Fibroblast of skin of left quadriceps (primary cell): ENCODE results near the gene ASAP2.
A peak's percentile ranks its signal among the peaks of the same experiment; 100 is the strongest.

Experiments used
- DNase-seq, 2 experiments: peaks; one replicate each; pipeline ENCODE4 v3.0.0-alpha.2; 2013; ENCODE audit warnings: low read depth in 2 of 2

The ASAP2 gene

DNA sequence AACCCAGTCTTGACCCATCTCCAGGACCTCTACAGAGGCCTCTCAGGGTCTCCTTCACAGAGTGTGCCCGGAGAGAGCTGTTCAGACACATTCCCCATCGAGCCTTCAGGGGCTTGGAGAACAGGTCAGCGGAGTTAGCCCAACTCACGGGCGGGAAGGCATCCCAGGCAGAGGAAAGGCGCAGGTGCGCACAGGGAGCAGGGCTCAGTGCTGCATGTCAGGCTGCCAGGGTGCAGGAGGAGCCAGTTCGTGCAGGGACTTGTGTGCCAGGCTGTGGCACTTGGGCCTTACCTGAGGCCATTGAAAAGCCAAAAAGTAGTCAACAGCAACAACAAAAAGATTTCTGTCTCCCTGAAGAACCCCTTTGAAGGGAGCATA, 112.7 kb downstream of the ASAP2 start:
- DNase-seq = no peak

DNA sequence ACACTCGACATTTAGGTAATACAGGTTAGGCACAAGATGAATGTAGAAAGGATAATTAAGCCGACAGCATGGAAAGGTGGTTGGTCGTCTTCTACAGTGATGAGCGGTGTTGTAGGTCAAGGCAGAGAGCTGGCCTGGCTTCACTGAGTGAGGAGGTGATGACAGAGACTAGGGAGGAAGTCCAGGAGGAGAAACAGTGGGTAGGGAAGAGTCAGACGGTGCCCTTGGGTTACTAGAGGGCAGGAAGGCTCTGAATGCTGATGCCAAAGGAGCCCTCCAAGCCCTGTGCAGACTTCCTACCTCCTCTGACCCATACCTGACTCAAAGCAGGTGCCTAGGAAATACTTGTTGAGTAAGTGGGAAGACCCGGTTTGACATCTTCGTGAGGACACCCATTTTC, 116.0 kb downstream of the ASAP2 start:
- DNase-seq = no peak

DNA sequence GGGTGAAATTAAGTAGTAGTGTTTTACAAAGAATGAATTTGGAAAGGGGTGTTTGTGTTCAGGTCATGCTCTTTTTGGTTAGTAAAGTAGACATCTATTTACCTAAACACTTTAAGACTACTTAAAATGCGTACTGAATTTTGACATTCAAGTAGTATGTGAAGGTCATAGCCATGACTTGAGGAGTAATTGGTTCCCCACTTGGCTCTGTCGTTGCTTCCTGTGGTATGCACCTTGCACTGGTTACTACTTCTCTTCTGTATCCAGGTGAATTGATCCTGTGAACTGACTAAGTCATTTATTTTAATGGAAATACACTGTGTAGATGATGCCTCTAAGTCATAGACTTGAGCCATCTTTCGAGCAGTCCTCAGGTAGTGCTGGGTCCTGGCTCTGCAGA, 118.8 kb downstream of the ASAP2 start:
- DNase-seq = no peak

DNA sequence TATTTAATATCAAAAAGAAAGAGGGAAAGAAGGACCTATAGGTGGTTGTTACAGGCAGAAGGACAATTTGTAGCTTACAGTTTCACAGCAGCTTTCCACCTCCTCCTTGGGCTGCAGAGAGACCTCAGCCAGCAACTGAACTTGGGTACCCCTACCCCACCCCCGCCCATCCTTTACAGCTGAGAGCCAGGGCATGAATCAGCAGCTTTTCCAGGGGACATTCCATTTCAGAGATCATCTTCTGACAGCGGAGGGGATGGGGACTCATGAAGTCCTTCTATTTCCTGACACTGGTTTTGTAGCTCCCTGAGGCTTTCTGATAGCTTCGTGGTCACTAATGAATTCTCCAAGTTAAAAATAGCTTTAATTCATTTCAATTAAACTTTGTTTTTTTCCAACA, 120.4 kb downstream of the ASAP2 start:
- no peak for DNase-seq

DNA sequence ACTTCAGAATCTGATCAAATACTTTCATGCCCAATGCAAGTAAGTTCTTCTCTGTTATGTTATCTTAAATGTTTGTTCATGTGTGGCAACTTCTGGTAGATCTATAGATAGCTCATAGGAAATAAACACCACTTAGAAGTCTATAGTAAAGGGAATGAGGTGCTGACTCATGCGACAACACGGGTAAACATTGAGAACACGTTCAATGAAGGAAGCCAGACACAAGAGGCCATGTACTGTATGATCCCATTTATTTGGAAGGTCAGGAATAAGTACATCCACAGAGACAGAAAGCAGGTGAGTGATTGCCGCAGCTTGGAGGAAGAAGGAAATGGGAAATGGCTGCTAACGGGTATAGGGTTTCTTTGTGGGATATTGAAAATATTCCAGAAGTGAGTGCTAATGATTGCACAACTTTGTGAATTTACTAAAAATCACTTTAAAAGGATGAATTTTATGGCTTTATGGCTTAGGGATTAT, 121.3 kb downstream of the ASAP2 start:
- DNase-seq = no peak

DNA sequence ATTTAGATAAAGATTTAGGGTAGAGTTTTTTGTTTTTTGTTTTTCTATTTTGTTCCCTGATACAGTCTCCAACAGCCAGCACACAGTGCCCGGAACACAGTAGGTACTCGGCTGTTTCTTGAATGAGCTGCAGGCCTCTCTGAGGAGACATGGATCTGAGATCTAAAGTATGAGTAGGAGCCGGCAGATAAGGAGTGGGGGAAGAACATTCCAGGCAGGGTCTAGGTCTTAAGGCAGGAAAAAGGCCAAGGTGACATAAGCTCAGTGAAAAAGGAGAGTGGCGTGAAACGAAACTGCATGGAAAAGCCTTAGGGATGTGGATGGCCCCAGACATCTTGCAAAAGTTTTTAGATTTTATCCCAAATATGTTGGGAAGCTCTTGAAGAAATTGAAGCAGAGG, 122.3 kb downstream of the ASAP2 start:
- no peak for DNase-seq

DNA sequence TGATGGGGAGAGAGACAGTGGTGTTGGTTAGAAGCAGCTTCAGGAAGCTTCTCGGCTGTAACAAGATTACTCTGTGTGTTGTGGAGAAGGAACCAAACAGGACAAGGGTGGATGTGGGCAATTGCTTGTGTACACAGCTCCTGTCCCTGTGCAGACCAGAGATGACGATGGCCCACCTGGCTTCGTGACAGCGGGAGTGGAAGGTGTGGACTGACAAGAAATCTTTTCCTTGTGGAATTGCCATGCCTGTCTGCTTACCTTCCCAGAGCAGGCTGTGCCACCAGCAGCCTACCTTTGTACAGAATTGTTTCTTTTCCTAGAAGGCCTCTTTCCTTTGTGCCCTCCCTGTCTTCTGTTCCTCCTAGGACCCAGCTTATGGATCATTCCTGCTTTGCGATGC, 122.9 kb downstream of the ASAP2 start:
- DNase-seq = no peak

DNA sequence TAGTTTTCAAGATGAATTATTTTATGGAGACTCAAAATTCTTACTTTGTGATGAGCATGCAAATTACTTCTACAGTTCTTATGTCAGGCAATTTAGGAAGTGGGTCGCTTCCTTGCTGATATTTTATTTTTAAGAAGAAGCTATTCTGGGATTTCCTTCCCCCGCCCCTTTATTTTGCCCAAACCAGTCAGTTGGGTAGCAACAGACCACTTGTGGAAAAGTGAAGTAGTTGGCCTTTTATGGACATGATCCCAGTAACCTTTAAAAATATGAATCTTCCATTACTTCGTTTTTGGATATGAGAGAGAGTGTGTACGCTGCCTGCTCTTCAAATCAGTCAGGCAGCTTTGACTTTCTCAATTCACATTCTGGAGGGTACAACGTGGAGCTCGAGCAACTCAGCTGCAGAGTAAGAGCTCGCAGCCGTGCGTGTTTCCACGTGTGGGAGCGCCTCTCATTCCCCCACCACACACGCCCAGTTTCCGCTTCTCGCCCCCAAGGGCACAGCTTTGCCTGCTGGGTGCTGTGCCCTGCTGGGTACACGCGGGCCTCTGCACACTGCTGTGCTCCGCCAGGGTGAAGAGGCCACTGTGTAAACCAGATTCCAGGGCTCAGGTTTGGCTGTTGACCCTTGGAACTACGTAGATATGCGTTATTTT, 124.1 kb downstream of the ASAP2 start:
- DNase-seq = no peak

DNA sequence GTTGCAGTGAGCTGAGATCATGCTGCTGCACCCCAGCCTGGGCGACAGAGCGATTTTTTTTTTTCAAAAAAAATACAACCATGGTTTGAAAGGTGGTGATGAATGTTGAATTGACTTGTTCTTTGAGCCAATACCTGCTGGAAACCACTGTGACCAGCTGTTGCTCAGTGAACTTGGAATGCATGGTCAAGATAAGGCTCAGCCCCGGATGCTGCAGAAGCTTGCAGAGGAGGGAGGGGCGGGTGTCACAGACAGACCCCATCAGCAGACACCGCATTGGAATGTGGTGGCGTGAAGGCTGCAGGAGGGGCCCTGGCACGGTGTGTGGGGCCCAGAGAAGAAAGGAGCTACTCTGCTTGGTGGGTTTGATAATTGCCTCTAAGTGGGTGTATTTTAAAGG, 125.1 kb downstream of the ASAP2 start:
- no peak for DNase-seq

DNA sequence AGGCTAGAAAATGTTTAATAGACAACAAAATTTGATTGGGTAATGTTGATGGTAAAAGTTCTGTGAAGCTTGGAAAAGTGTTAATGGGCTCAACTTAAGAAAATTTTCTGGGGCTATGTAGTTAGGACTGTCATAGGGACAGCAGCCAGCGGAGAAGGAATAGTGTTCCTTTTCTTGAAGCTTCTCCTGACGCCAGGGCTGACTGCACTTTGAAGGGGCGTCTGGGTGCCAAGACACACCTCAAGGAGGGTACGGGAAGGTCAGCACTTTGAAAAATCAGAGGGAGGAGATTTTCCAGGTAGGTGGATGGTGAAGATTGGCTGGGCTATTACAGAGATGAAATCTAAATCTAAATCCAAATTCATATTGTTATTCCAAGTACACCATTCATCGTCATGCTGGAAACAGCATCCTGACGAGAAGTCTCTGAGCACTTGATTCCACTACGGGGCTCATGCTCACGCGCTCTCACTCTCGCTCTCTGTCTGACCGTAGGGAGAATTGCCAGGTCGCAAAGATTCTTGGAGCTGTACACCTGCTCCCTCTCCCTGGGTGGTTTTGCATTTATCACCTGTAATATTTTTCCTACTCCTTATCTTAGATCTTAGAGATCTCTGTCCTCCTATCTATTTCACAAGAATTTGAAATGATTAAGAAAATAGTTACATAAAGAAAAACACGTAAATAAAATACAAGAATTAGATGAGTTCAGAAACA, 125.7 kb downstream of the ASAP2 start:
- DNase-seq = no peak

DNA sequence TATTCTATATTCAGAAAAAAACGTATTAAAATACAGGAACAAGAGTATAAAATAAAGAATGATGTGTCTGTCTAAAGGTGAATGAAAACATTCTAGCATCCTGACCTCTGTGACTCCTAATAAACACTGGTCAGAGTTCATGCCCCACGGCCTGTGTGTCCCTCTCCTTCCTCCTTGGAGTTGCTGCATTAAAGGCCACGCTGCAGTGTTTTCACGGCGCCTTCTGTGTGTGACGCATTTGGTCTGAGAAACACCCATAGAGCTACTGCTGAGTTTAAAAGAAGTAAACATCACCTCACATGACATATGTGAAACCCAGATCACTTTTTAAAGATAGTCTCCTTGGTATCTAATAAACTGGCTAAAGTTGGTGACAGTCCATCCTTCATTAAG, 126.2 kb downstream of the ASAP2 start:
- no peak for DNase-seq

DNA sequence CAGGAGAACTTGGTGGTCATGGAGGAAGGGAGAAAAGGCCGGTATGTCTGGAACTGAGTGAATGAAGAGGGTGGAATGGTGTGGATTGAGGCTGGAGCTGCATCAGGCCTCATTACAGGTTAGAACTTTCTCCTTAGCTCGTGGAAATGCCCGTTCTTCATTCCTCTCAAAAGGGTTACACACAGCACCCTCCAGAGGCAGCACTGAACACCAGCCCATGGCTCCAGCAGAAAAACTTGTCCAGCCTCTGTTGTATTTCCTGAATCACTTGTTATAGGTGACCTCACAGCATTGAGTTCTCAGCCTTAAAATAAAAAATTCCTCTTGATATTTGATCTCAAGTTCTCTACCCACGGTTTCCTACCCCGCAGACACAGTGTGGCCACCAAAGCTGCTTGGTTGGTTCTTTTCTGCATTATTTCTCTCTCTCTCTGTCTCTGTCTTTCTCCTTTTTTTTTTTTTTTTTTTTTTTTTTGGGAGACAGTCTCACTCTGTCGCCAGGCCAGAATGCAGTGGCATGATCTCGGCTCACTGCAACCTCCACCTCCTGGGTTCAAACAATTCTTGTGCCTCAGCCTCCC, 127.1 kb downstream of the ASAP2 start:
- DNase-seq = peak; percentile 45 to 51

DNA sequence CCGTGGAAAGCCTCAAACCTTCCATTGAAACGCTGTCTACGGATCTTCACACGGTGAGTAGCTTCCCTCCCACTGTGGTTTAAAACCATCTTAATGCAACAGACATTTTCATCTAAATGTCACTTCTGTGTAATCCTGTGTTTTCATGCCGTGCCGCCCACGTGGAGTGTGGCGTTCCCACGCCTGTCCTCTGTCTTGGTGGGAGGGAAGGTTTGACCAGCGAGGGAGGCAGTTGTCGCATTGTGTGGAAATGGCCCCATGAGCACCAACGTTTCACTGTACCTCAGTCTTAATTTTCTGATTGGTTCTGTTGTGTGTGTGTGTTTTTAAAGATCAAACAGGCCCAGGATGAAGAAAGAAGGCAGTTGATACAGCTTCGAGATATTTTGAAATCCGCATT, 128.1 kb downstream of the ASAP2 start:
- DNase-seq = no peak

DNA sequence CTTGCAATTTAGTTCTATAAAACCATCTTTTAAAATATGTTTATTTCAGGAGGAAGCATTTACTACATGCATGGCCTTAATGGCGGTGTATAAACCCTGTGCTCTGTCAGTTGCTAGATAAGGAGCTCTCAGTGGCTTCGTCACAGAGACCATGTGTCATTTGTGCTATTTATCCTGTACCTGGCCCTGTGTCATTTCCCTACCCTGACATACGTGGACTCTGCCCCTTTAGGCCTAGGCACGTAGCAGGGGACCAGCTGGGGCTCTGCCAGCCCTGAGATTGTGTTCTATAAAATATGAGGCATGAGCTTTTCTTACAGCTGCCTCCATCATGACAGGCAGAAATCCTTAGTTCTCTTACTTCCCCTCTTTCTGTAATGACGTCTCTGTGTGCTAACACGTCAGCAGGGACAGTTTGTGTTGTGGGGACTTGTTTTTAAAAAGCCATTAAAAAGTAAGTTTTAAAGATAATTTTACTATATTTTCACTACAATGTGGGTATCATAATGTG, 128.8 kb downstream of the ASAP2 start:
- no peak for DNase-seq

DNA sequence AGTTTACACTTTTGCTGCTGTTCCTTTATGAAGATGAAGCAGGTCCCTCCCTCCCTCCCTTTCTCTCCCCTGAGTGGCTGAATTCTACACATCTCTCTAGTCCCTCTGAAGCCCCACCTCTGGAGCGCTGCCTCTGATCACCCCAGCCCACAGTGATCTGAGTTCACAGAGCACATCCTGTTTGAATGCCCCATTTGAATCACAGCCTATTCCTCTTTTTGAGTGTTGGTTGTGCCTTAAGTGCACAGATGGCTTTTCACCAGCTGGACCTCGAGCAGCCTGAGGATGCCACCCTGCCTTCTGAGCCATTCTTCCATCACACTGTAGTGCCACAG, 129.6 kb downstream of the ASAP2 start:
- DNase-seq = no peak

DNA sequence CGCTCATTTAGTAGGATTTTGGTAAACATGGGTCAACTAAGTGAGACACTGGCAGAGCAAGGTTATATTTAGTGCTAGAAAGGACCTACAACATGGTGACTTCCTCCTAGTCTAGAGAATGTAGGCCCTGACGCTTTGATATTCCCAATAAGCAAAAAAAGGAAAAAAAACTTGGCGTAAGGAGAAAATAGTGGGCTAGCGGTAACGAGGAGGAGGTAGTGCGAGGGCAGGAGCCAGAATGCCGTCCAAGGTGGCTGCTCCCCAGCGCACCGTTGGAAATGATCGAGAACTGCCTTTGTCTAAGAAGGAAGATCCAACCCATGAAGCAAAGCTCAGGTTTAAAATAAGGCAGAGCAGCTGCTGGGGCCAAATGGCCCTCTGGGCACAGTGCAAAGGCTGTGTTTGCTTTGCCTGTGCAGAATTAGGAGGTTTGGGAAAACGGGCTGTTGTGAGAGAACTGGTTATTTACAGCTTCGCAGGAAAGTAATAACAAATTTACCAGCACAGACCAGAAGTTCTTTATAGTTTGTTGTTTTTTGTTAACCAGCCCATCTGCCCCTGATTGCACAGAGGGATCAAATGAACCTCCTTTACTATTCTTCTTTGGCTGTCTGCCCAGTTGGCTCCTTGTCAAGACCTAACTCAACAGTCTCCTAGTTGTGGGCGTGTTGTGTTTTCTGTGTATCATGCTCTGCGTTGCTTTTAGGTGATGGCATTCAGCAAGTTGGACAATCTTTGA, 130.1 kb downstream of the ASAP2 start:
- DNase-seq = peak; percentile 90 to 91

DNA sequence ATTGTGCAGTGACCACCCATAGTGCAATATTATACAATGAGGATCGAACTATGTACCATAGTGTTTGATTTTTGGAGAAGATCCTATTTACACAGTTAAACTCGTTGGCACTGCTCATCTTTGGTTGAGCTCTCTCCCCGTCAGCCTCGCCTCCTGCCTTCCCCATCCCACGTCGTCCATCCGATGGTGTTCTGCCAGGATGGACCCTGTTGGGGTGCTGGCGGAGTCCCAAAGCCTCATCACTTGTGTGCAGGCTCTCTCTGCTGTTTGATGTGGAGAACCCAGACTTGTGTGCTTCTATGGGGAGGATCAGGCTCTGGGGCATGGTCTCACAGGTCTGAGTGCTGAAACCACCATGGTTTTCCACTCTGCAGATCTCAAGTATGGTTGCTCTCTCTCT, 131.3 kb downstream of the ASAP2 start:
- no peak for DNase-seq

DNA sequence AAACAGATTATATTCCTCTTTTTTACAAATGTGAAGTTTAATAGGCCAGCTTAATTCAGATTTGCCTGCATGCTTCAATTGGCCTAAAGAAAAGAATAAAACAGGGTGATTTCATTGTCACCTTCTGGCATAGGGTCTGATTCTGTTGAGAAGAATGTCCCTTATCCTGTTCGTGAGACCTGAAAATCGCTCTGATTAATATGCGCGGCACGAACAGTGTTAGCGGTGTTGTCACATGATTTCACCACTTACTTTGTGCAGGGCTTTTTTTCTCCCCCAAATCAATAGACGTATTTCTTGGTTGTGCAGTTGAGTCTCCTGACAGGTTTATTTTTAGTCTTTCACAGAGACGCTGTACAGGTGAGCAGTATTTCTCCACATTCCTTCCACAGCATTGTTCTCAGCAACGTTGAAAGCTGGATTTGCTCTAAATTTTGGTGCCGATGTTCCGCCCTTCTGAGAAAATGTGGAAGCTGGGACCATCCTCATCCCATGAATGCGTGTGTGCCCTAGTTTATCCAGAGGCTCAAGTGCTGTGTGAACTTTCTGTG, 134.8 kb downstream of the ASAP2 start:
- DNase-seq = no peak

DNA sequence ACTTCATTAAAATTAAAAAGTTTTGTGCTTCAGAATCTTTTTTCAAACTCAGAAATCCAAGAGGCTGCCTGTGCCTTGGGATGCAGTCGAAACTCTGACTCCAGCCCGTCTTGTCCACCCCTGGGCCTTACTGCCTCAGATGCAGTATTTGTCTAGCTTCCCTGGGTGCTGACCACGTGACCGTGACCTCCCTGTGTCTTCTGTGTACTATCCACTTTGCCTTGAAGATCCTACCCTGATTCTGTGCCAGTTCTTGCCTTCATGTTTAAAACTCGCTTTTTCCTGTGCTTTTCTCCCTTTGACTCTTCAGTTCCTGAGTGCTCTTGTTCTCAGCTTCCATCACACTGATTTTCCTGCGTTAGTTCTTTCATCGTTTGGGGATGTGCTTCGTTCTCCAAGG, 136.0 kb downstream of the ASAP2 start:
- DNase-seq = no peak

DNA sequence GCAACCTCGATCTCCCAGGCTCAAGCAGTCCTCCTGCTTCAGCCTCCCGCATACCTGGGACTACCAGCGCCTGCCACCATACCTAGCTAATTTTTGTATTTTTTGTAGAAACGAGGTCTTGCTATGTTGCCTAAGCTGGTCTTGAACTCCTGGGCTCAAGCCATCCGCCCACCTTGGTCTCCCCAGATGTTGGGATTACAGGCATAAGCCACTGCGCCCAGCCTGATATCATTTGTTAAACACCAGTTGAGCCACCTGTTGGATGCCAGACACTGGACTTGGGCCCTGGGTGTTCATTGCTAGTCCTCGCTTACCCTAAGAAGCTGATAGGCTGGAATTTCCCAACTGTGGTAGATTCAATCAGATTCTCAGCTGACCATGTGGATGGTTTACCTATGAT, 136.9 kb downstream of the ASAP2 start:
- DNase-seq = no peak

DNA sequence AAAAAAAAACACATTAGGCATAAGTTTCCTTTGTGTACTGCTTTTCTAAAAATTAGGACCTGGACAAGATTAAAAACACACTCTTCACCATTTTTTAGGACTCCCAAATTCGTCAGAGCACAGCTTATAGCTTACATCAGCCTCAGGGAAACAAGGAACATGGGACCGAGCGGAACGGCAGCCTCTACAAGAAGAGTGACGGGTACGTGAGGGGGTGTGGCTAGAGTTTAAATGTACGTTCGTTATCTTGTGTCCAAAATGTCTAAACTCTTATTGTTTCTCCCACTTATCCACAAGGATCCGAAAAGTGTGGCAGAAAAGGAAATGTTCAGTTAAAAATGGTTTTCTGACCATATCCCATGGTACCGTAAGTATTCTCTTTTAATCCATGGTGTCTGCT, 137.8 kb downstream of the ASAP2 start:
- DNase-seq = no peak

DNA sequence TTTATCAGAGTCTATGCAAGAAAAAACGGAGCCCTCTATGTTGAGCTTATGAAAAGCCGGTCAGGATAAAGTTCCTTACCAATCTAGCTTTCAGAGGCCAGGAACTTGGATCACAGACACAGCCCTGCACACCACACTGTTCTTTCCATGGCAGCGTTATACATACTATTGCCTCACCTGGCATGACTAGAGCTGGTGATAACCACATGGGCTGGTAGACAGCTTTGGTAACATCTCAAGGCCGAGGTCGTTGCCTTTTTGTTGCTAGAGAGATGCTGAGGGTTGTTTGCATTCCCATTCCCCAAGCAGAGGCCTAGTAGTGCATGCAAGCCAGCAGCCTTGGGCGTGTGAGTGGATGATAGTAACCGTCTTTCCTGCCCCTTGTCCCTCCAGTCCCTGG, 138.7 kb downstream of the ASAP2 start:
- DNase-seq = no peak
